Adrenal gland (tissue), 5 donors: ENCODE measurements around the gene EFCAB8.

Experiments
- POLR2A ChIP-seq, 2 donors: fragments of 450-650 bp; IDR thresholded peaks; one replicate each; pipeline ENCODE4 v1.6.1; 2017; ENCODE audit warnings: antibody characterized with exemption in 2 of 2, mild to moderate bottlenecking in 2 of 2, moderate library complexity in 1 of 2
- TF ChIP-seq, protein P1 (sequence below), 6 experiments: fragments of 450-650 bp in 4 of 6; fragments of 200-600 bp in 2 of 6; sonication (generic) in 1 of 6; IDR thresholded peaks; 1 replicate in 5 of 6; 2 replicates in 1 of 6; pipeline versions ENCODE4 v1.5.1 to v1.8.0; 2016 to 2021; ENCODE audit warnings: antibody characterized with exemption in 6 of 6, mild to moderate bottlenecking in 2 of 6, moderate library complexity in 1 of 6
- donor health status: DM: no; HTN: no; CAD: no.

DNA sequence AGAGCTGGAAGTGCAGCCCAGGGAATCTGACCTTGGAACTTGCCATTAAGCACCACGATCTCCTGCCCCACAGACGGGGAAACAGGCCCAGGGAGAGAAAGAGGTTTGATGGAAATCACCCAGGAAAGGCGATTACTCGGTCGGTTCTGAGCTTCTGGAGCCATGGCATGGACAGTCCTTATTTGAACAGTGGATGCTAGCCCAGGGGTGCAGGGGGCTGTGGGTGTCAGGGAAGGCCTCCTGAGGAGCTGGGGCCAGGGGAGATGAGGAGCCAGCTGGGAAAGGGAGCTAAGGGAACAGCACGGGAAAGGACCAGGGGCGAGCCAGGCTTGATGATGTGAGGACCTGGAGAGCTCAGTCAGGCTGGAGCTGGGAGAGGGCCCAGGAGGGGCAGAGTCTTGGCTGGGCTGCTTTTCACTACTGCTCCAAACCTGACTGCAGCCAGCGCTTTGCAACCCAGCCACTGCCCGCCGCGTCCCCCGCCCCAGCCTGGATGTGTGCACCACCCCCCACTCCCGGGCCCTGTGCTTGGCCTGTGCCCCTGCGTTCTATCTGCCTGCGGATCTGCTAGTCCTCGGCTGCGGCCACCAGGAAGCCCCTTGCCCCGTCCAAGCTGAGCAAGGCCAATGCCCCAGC lies 127.7 kb downstream of the EFCAB8 start:
- TF ChIP-seq, protein P1, sequence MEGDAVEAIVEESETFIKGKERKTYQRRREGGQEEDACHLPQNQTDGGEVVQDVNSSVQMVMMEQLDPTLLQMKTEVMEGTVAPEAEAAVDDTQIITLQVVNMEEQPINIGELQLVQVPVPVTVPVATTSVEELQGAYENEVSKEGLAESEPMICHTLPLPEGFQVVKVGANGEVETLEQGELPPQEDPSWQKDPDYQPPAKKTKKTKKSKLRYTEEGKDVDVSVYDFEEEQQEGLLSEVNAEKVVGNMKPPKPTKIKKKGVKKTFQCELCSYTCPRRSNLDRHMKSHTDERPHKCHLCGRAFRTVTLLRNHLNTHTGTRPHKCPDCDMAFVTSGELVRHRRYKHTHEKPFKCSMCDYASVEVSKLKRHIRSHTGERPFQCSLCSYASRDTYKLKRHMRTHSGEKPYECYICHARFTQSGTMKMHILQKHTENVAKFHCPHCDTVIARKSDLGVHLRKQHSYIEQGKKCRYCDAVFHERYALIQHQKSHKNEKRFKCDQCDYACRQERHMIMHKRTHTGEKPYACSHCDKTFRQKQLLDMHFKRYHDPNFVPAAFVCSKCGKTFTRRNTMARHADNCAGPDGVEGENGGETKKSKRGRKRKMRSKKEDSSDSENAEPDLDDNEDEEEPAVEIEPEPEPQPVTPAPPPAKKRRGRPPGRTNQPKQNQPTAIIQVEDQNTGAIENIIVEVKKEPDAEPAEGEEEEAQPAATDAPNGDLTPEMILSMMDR (IDR thresholded peaks at IDR 0.05), result no peak
- TF ChIP-seq POLR2A (IDR thresholded peaks at IDR 0.05), result no peak
